GM12865 (cell line): ENCODE data around the gene TAF3.

Source experiments
- DNase-seq: peaks from one replicate; pipeline ENCODE4 v3.0.0; 2010; ENCODE audit warnings: low read depth
- H3K4me3 ChIP-seq: 2 replicates; pipeline ENCODE4 v1.5.1; 2011; ENCODE audit warnings: mild to moderate bottlenecking, low read depth, low read length, control low read depth
- TF ChIP-seq, protein P1 (sequence below): IDR thresholded peaks from 2 replicates; pipeline ENCODE4 v1.5.1; 2011; ENCODE audit warnings: low read length, control low read depth, low read depth, inconsistent platforms; ENCODE audit not compliant: insufficient read depth; ENCODE audit errors: missing control alignments

The TAF3 gene

DNA sequence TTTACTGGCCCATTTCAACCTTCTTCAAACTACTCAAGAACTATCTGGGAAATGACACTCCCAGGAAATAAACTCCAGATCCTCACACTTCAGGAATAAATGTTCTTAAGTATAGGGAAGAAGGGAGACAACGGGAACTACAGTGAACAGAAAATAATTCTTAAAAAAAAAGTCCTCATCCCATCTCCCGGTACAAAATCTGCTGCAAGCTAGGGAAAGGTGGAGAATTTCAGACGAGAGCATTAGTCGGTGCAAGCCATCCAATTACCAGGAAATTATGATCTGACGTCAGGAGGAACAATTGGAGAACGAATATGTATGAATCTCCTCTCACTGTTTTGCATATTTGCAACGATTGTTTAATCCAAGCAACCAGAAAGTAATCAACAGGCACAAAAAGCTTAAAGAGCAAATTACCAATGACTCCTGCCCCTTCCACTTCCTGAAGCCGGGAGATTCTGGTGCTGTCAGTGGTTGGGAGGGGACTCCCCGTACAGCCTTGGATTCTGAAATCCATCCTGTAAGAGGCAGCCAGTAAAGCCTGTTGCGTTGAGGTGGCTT lies 221.1 kb downstream of the TAF3 start:
- TF ChIP-seq, protein P1, sequence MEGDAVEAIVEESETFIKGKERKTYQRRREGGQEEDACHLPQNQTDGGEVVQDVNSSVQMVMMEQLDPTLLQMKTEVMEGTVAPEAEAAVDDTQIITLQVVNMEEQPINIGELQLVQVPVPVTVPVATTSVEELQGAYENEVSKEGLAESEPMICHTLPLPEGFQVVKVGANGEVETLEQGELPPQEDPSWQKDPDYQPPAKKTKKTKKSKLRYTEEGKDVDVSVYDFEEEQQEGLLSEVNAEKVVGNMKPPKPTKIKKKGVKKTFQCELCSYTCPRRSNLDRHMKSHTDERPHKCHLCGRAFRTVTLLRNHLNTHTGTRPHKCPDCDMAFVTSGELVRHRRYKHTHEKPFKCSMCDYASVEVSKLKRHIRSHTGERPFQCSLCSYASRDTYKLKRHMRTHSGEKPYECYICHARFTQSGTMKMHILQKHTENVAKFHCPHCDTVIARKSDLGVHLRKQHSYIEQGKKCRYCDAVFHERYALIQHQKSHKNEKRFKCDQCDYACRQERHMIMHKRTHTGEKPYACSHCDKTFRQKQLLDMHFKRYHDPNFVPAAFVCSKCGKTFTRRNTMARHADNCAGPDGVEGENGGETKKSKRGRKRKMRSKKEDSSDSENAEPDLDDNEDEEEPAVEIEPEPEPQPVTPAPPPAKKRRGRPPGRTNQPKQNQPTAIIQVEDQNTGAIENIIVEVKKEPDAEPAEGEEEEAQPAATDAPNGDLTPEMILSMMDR = no peak
- no peak overlapping the region for H3K4me3 ChIP-seq
- DNase-seq = no peak

GRCh38 chr10:8040651-8041050 lies 222.3 kb downstream of the TAF3 start:
- no peak for DNase-seq
- TF ChIP-seq, protein P1 = no peak
- no peak overlapping the region for H3K4me3 ChIP-seq

- TF ChIP-seq, protein P1 = no peak
- H3K4me3 ChIP-seq = no peak overlapping the region
- no peak for DNase-seq
Observed at GRCh38 chr10:8041284-8041991, 223.1 kb downstream of the TAF3 start.

DNA sequence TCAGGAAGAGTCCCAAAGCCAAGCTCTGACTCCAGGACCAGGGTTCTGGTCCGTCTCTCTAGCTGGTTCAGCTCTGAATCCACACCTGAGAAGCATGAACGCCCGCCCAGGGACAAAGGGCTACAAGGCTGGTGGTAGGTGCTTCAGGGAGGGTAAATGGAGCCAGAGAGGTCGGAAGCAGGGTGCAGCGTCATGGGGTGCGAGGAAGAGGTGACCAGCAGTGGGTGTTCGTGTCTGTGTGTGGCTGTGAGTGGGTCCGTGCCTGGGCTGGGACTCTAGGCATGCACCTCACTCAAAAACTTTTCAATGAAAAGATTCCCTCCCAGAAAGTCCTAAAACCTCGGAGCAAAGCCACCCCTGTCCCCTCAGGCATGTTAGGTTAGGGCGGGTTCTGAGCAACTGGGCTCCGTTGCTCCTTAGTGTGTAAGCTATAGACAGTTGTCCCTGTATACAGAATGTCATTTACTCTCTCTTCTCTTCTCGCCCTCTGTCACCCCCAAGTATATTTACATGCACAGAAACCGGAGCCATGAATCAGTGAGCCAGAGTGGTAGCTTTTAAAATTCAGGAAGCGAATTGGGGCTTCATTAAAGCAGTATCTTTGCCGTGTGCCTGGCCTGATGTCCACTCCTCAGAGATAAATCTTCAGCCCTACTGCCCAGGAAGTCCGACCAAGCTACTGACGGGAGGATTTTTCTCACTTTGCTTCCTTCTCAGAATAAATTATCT lies 223.9 kb downstream of the TAF3 start:
- DNase-seq = no peak
- no peak overlapping the region for H3K4me3 ChIP-seq
- TF ChIP-seq, protein P1 = no peak

- TF ChIP-seq, protein P1 = no peak
- no peak for DNase-seq
- H3K4me3 ChIP-seq = no peak overlapping the region
Observed at GRCh38 chr10:8042721-8043568, 224.6 kb downstream of the TAF3 start.

DNA sequence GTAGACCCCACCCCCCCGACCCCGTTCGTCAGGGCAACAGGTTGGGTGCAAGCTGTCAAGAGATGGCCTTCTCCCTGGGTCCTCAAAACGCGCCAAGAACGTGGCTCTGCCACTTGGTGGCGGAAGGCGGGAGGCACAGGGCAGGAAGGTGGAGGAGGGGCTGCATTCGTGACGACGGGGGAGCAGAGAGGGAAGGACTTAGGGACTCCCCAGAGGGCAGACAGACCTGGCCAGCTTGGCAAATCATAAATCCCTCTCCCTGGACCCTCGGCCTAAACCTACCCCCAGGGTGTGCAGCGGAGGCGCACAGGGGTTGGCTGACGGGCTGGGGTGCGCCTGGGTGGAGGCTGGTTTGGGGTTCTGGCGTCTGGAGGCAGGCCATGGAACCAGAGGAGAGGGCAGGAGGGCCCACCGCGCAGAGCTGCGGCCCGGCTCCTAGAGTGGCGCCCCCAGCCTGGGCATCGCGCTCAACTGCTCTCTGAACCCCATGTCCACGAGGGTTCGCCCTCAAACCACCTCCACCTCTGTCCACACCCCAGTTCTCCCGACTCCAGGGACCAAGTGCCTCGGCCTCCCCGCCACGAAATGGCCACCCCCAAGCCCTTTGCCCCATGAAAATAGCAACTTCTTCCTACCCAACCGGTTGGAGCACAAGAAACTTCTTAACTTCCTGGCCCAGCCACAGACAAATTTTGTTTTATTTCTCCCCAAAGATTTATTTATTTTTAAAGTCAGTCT lies 225.4 kb downstream of the TAF3 start:
- no peak overlapping the region for H3K4me3 ChIP-seq
- TF ChIP-seq, protein P1 = no peak
- no peak for DNase-seq
